Endothelial cell of umbilical vein (primary cell): ENCODE measurements around the gene PRDX1.

Source experiments
- EZH2 ChIP-seq: IDR thresholded peaks from 2 replicates; pipeline ENCODE4 v1.6.1; 2012; ENCODE audit warnings: borderline replicate concordance, low read depth, mild to moderate bottlenecking, moderate library complexity, low read length, inconsistent platforms; ENCODE audit not compliant: severe bottlenecking
- FOS ChIP-seq: IDR thresholded peaks from 2 replicates; pipeline ENCODE4 v1.6.1; 2011; ENCODE audit warnings: mild to moderate bottlenecking, low read length, moderate library complexity, borderline replicate concordance; ENCODE audit not compliant: insufficient read depth
- POLR2AphosphoS5 ChIP-seq: IDR thresholded peaks from 2 replicates; pipeline ENCODE4 v1.6.1; 2012; ENCODE audit warnings: low read depth, mild to moderate bottlenecking, control low read depth, low read length, moderate library complexity; ENCODE audit not compliant: insufficient read depth
- TF ChIP-seq, protein P1 (sequence below), 2 donors: IDR thresholded peaks; 1 replicate in 1 of 2; 2 replicates in 1 of 2; pipeline ENCODE4 v1.5.1; 2011; ENCODE audit warnings: low read length in 2 of 2, mild to moderate bottlenecking in 2 of 2, moderate library complexity in 2 of 2, control low read depth in 1 of 2, inconsistent platforms in 1 of 2, low read depth in 1 of 2; ENCODE audit not compliant: insufficient read depth in 1 of 2; ENCODE audit errors: extremely low read depth in 1 of 2
- TF ChIP-seq, protein P2 (sequence below): IDR thresholded peaks from 2 replicates; pipeline ENCODE4 v1.6.1; 2011; ENCODE audit not compliant: insufficient read depth, insufficient read length

DNA sequence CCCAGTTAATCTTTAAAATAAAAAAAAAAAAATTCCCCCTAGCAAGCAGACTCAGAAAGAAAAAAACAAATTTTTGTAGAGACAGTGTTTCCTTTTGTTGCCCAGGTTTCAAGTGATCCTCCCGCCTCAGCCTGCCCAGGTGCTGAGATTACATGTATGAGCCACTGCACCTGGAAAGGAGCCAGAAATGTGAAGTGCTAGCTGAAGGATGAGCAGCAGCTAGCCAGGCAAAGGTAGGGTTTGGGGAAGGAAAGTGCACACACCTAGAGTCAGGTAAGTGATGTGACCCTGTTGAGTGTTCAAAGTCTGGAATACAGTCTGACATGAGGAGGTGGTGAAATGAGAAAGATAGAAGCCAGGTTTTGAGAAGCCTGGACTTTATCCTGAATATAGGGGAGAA lies 30.6 kb upstream of the PRDX1 start:
- TF ChIP-seq POLR2AphosphoS5, result no peak
- TF ChIP-seq, protein P1, sequence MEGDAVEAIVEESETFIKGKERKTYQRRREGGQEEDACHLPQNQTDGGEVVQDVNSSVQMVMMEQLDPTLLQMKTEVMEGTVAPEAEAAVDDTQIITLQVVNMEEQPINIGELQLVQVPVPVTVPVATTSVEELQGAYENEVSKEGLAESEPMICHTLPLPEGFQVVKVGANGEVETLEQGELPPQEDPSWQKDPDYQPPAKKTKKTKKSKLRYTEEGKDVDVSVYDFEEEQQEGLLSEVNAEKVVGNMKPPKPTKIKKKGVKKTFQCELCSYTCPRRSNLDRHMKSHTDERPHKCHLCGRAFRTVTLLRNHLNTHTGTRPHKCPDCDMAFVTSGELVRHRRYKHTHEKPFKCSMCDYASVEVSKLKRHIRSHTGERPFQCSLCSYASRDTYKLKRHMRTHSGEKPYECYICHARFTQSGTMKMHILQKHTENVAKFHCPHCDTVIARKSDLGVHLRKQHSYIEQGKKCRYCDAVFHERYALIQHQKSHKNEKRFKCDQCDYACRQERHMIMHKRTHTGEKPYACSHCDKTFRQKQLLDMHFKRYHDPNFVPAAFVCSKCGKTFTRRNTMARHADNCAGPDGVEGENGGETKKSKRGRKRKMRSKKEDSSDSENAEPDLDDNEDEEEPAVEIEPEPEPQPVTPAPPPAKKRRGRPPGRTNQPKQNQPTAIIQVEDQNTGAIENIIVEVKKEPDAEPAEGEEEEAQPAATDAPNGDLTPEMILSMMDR (IDR thresholded peaks at IDR 0.05; ENCODE audit: extremely low read depth in 1 of 2, insufficient read depth in 1 of 2, low read depth in 1 of 2, low read length in 2 of 2), result no peak
- TF ChIP-seq, protein P2, sequence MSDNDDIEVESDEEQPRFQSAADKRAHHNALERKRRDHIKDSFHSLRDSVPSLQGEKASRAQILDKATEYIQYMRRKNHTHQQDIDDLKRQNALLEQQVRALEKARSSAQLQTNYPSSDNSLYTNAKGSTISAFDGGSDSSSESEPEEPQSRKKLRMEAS, result no peak
- TF ChIP-seq FOS, result no peak
- TF ChIP-seq EZH2, result no peak
